ENCODE measurements around the gene LYRM2. TPM values are rescaled to one million over a fixed set of nuclear protein-coding genes. Genes with fewer than 3 reads are reported as not detected.
A peak's percentile ranks its signal among the peaks of the same experiment; 100 is the strongest.

LYRM2 gene
- 25.9 TPM for total RNA-seq
- long read RNA-seq, full-length matches to known transcripts, result 28 of 39 reads
- long read RNA-seq, partial matches to known transcripts, result 3 of 39 reads
- long read RNA-seq, other reads (novel, unspliced or antisense), result 8 of 39 reads

- peak; percentile 98 for DNase-seq (ENCODE audit: low spot score)
These were observed at the start of gene LYRM2 for GRCh38 chr6:89638320-89639195. Gene LYRM2 (minus strand): TSS chr6:89638747. CDS start chr6:89638716, 31 bp downstream.

- no peak for DNase-seq (ENCODE audit: low spot score)
These were observed 49.8 kb upstream of the LYRM2 start for GRCh38 chr6:89688328-89688727.

GRCh38 chr6:89685311-89685710, 46.8 kb upstream of the LYRM2 start:
- no peak for DNase-seq (ENCODE audit: low spot score)

GRCh38 chr6:89682991-89683390, 44.4 kb upstream of the LYRM2 start:
- no peak for DNase-seq (ENCODE audit: low spot score)

GRCh38 chr6:89681983-89682564, 43.5 kb upstream of the LYRM2 start:
- DNase-seq (ENCODE audit: low spot score), result no peak

GRCh38 chr6:89680551-89680950, 42.0 kb upstream of the LYRM2 start:
- DNase-seq (ENCODE audit: low spot score), result no peak

GRCh38 chr6:89680150-89680549, 41.6 kb upstream of the LYRM2 start:
- no peak for DNase-seq (ENCODE audit: low spot score)

GRCh38 chr6:89679215-89680120, 40.9 kb upstream of the LYRM2 start:
- no peak for DNase-seq (ENCODE audit: low spot score)

- no peak for DNase-seq (ENCODE audit: low spot score)
These were observed 40.0 kb upstream of the LYRM2 start for GRCh38 chr6:89678531-89678930.

- no peak for DNase-seq (ENCODE audit: low spot score)
These were observed 37.6 kb upstream of the LYRM2 start for GRCh38 chr6:89675949-89676748.

- DNase-seq (ENCODE audit: low spot score), result no peak
These were observed 32.5 kb upstream of the LYRM2 start for GRCh38 chr6:89670935-89671565.

GRCh38 chr6:89669002-89669401, 30.5 kb upstream of the LYRM2 start:
- DNase-seq (ENCODE audit: low spot score), result no peak

GRCh38 chr6:89667872-89668556, 29.5 kb upstream of the LYRM2 start:
- DNase-seq (ENCODE audit: low spot score), result no peak

- DNase-seq (ENCODE audit: low spot score), result no peak
These were observed 24.2 kb upstream of the LYRM2 start for GRCh38 chr6:89662659-89663223.

GRCh38 chr6:89661559-89661958, 23.0 kb upstream of the LYRM2 start:
- DNase-seq (ENCODE audit: low spot score), result no peak

GRCh38 chr6:89660981-89661380, 22.4 kb upstream of the LYRM2 start:
- no peak for DNase-seq (ENCODE audit: low spot score)

GRCh38 chr6:89657445-89658158, 19.1 kb upstream of the LYRM2 start:
- no peak for DNase-seq (ENCODE audit: low spot score)

- DNase-seq (ENCODE audit: low spot score), result no peak
These were observed 16.6 kb upstream of the LYRM2 start for GRCh38 chr6:89655122-89655521.

- no peak for DNase-seq (ENCODE audit: low spot score)
These were observed 12.0 kb upstream of the LYRM2 start for GRCh38 chr6:89650579-89650978.
